Ishikawa (cell line): ENCODE data around the gene CALN1.

Experiments used
- CEBPB ChIP-seq: IDR thresholded peaks from 2 replicates; pipeline ENCODE4 v1.6.1; 2012
- CREB1 ChIP-seq: IDR thresholded peaks from 2 replicates; pipeline ENCODE4 v1.6.1; 2012; ENCODE audit warnings: low read depth
- EGR1 ChIP-seq: IDR thresholded peaks from 2 replicates; pipeline ENCODE4 v1.6.1; 2012
- EP300 ChIP-seq: IDR thresholded peaks from 2 replicates; pipeline ENCODE4 v1.6.1; 2012; ENCODE audit warnings: borderline replicate concordance
- FOXM1 ChIP-seq: IDR thresholded peaks from 2 replicates; pipeline ENCODE4 v1.6.1; 2012; ENCODE audit warnings: low read depth, borderline replicate concordance
- NFIC ChIP-seq: IDR thresholded peaks from 2 replicates; pipeline ENCODE4 v1.6.1; 2012
- RAD21 ChIP-seq: IDR thresholded peaks from 2 replicates; pipeline ENCODE4 v1.6.1; 2012; ENCODE audit warnings: low read depth
- TAF1 ChIP-seq: IDR thresholded peaks from 2 replicates; pipeline ENCODE4 v1.6.1; 2012; ENCODE audit warnings: low read depth, mild to moderate bottlenecking
- TCF12 ChIP-seq: IDR thresholded peaks from 2 replicates; pipeline ENCODE4 v1.6.1; 2012; ENCODE audit warnings: low read depth
- TEAD4 ChIP-seq: IDR thresholded peaks from 2 replicates; pipeline ENCODE4 v1.6.1; 2012
- USF1 ChIP-seq: IDR thresholded peaks from 2 replicates; pipeline ENCODE4 v1.6.1; 2012
- YY1 ChIP-seq: IDR thresholded peaks from 2 replicates; pipeline ENCODE4 v1.6.1; 2012; ENCODE audit warnings: low read depth
- ZBTB7A ChIP-seq: IDR thresholded peaks from 2 replicates; pipeline ENCODE4 v1.6.1; 2012; ENCODE audit warnings: low read depth
- TF ChIP-seq, protein P1 (sequence below): IDR thresholded peaks from 2 replicates; pipeline ENCODE4 v1.6.1; 2012; ENCODE audit warnings: low read depth, mild to moderate bottlenecking
- TF ChIP-seq, protein P2 (sequence below): IDR thresholded peaks from 2 replicates; pipeline ENCODE4 v1.6.1; 2012

CALN1 gene

DNA sequence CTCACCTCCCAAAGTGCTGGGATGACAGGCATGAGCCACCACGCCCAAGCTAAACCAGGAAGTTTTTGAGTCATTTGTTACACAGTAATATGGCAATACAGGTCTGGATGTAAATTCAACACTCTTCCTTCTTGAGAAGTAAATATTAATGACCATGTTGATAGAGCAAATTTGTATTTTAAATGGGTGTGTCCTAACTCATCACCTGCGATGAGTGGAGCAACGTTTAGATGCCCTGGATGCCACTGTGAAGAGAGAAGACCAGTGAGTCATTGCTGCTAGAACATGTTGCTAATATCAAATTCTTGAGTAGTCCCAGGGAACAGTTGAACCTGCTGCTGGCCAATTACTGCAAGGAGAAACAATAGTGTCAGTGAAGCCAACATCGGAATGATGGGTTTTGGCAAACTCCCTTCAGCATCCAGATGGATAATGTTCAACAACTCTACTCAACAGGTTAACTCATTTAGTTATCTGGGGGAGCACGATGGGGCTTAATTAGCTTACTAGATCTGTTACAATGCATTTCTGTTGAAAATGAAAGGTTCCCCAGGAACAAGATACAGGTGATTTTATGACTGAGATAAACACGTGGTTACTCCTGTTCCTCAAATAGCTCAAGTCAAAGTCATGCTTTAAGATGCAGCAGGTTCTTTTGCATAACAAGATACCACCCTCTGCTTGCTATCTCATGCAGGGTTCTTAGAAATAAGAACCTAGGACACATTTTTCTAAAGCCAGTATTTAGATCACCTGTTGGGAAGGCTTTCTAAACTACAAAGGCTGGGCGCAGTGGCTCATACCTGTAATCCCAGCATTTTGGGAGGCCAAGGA lies 146.8 kb downstream of the CALN1 start:
- no peak for TF ChIP-seq ZBTB7A
- TF ChIP-seq YY1, result no peak
- TF ChIP-seq, protein P1, sequence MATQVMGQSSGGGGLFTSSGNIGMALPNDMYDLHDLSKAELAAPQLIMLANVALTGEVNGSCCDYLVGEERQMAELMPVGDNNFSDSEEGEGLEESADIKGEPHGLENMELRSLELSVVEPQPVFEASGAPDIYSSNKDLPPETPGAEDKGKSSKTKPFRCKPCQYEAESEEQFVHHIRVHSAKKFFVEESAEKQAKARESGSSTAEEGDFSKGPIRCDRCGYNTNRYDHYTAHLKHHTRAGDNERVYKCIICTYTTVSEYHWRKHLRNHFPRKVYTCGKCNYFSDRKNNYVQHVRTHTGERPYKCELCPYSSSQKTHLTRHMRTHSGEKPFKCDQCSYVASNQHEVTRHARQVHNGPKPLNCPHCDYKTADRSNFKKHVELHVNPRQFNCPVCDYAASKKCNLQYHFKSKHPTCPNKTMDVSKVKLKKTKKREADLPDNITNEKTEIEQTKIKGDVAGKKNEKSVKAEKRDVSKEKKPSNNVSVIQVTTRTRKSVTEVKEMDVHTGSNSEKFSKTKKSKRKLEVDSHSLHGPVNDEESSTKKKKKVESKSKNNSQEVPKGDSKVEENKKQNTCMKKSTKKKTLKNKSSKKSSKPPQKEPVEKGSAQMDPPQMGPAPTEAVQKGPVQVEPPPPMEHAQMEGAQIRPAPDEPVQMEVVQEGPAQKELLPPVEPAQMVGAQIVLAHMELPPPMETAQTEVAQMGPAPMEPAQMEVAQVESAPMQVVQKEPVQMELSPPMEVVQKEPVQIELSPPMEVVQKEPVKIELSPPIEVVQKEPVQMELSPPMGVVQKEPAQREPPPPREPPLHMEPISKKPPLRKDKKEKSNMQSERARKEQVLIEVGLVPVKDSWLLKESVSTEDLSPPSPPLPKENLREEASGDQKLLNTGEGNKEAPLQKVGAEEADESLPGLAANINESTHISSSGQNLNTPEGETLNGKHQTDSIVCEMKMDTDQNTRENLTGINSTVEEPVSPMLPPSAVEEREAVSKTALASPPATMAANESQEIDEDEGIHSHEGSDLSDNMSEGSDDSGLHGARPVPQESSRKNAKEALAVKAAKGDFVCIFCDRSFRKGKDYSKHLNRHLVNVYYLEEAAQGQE, result no peak
- TF ChIP-seq EP300, result no peak
- TF ChIP-seq CREB1, result no peak
- no peak for TF ChIP-seq TEAD4
- no peak for TF ChIP-seq TAF1
- no peak for TF ChIP-seq NFIC

DNA sequence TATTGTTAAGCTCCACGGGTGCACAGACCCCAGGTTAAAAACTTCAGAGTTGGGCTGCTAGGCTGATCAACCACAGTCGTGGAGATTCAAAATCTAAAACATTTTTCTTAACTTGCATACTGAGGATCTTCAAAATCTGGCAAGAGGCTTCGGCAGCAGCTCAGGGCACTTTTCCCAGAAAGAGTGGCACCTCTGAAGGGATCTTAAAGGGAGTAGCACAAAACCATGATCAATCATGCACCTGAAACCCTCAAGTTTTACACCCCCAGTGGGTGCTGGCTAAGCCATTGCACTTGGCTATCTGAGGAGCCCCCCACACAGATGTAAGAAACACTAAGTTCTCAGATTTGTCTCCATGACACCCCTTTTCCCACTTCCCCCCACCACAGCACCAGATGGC lies 151.7 kb downstream of the CALN1 start:
- TF ChIP-seq, protein P1, result no peak
- TF ChIP-seq CEBPB, result no peak
- TF ChIP-seq, protein P2, sequence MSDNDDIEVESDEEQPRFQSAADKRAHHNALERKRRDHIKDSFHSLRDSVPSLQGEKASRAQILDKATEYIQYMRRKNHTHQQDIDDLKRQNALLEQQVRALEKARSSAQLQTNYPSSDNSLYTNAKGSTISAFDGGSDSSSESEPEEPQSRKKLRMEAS, result no peak
- TF ChIP-seq NFIC, result no peak
- TF ChIP-seq TAF1, result no peak

DNA sequence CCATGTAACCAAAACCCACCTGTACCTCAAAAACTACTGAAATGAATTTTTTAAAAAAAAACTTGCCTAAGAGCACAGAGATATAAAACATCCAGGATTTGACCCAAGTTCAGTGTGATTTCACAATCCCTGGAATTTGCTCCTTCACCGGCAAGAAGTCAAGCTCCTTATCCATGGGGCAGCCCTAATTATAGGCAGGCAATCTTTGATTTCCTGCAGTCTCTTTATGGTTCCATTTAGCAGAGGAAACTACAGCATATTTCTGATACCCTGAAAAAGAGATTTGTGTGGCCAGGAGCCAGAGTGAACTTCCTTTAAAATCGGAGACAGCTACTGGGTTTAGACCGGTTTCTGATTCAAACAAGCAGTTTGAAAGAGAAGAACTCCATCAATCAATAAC lies 154.1 kb downstream of the CALN1 start:
- no peak for TF ChIP-seq EP300

DNA sequence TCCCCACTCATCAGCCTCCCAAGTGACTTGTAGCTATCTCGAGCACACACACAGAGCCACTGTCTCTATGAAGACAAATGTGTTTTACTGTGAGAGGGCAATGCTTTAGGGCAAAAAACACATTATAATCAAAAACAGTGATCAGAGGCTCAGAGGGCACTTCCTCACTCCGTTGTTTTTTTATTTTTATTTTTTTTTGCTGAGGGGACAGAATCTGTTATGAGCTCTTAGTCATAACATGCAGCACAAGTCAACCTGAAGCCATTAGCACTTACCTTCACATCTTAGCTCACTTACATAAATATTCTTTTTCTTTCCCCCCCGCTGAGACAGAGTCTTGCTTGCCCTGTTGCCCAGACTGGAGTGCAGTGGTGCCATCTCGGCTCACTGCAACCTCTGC lies 157.7 kb downstream of the CALN1 start:
- TF ChIP-seq USF1, result no peak
- TF ChIP-seq, protein P1, result no peak
- TF ChIP-seq TAF1, result no peak

- no peak for TF ChIP-seq EP300
- no peak for TF ChIP-seq USF1
- TF ChIP-seq EGR1, result no peak
- TF ChIP-seq TCF12, result no peak
- TF ChIP-seq ZBTB7A, result no peak
- TF ChIP-seq, protein P2, result no peak
- no peak for TF ChIP-seq CREB1
- no peak for TF ChIP-seq FOXM1
- no peak for TF ChIP-seq TAF1
- TF ChIP-seq, protein P1, result no peak
- TF ChIP-seq RAD21, result no peak
- no peak for TF ChIP-seq NFIC
- TF ChIP-seq YY1, result no peak
- TF ChIP-seq TEAD4, result no peak
- TF ChIP-seq CEBPB, result no peak
Measured at GRCh38 chr7:72249106-72249505, 163.0 kb downstream of the CALN1 start.
